Lower leg skin (tissue), 3 donors: ENCODE data around the gene ZSCAN5A.

Experiments used
- CTCF ChIP-seq, 3 donors: fragments of 450-650 bp; IDR thresholded peaks; one replicate each; pipeline ENCODE4 v1.5.1; 2016; ENCODE audit warnings: antibody characterized with exemption in 3 of 3, mild to moderate bottlenecking in 3 of 3, moderate library complexity in 2 of 3
- POLR2A ChIP-seq, 2 donors: fragments of 450-650 bp; IDR thresholded peaks; one replicate each; pipeline ENCODE4 v1.6.1; 2016 to 2017; ENCODE audit warnings: antibody characterized with exemption in 2 of 2, mild to moderate bottlenecking in 1 of 2, moderate library complexity in 1 of 2

DNA sequence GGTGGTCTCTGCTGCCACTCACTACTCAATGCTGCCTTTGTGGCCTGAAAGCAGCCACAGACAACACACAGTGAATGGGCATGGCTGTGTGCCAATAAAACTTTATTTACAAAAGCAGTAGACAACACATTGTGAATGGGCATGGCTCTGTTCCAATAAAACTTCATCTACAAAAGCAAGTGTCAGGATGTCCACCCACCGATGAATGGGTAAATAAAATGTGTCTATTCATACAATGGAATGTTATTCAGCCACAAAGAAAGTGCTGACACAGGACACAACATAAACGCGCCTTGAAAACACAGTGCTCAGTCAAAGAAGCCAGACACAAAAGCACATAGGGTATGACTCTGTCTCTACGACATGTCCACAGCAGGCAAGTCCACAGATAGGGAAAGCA is 20.1 kb downstream of the ZSCAN5A start:
- TF ChIP-seq CTCF (IDR thresholded peaks at IDR 0.05), result no peak
- TF ChIP-seq POLR2A (IDR thresholded peaks at IDR 0.05), result no peak
